Stimulated activated CD8-positive, alpha-beta memory T cell treated with anti-CD3 and anti-CD28 coated beads, Interleukin-12 subunit alpha, Interleukin-12 subunit beta, amount 100 ng/mL, for 24 hours (primary cell): ENCODE data around the gene TFAP2D.

Experiments used
- DNase-seq: peaks from one replicate; pipeline ENCODE4 v3.0.0-alpha.2; 2020; ENCODE audit errors: extremely low read depth

Gene TFAP2D

DNA sequence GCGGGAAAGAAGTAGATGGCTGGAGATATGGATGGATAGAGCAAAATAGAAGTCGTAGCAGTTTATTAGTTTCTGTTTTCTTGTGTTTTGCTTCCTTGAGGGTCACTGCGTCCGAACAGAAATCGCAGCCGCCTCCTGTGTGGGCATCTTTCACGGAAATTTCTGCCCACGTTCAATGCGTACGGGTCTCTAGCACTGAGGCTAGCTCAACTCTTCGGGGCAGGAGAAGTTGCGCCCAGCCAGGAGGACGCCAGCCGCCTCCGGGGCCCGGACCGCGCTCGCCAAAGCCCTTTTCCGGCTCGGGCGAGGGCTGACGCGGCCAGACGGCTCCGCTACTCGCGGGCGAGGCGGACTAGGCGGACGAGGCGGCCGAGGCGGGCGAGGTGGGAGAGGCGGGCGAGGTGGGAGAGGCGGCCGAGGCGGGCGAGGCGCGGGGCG, 106.2 kb downstream of the TFAP2D start:
- DNase-seq: no peak

DNA sequence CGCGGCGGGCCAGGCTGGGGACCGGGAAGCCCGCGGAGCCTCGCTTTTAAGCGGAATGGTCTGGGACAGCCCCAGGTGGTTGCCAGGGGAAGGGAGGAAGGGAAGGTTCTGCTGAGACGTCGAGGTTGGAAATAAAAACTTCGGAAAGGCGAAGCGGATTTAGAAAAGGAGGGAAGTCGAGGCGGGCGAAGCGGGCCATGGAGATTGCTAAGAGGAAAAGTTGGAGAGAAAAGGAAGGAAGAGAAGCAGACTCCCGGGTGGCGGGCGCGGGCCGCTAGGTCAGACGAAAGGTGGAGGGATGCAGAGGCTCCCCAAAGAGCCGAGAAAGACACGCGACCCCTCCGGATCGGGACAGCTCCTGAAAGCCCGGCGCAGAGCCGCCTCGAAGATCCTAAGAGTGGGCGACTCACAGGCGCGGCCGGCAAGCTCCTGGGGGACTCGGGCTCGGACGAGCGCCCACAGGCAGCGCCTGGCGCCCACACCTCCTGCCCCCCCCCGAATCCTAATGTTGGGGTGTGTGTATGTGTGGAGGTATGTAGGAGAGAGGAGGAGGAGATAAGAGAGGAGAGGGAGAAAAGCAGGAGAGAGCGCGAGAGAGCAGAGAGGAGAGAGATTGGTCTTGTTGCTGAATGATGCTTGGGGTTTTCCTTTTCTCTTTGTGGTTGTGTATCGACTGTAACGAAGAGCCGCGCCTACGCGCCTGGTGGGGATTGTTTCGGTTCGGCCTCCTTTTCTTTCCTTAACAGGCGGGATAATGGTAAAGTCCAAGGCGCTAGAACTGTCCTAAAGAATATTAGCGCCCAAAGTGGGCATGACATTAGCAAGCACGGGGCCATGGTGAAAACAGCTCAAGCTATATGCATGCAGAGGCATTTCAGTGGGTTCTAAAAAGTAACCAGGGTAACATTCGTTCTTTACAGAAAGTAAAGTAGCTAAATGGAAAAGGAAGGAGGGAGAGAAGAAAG, 106.9 kb downstream of the TFAP2D start:
- DNase-seq: no peak

DNA sequence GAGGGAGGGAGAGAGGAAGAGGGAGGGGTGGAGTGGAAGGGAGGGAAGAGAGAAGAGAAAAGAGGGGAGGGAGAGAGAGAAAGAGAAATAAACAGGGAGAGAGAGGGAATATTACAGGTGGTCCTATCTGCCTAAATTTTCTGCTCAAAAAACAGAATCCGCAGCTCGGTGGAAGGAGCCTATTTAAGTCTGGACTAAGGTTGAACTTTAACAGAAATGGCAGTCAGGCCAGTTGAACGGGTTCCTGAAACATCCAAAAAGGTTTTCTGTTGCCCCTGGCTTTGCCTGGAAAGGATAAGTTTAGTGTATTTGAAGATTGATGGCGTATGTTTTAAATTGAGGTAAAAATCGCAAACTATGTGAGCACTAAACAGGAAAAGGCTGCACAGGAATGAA, 107.5 kb downstream of the TFAP2D start:
- DNase-seq: no peak

DNA sequence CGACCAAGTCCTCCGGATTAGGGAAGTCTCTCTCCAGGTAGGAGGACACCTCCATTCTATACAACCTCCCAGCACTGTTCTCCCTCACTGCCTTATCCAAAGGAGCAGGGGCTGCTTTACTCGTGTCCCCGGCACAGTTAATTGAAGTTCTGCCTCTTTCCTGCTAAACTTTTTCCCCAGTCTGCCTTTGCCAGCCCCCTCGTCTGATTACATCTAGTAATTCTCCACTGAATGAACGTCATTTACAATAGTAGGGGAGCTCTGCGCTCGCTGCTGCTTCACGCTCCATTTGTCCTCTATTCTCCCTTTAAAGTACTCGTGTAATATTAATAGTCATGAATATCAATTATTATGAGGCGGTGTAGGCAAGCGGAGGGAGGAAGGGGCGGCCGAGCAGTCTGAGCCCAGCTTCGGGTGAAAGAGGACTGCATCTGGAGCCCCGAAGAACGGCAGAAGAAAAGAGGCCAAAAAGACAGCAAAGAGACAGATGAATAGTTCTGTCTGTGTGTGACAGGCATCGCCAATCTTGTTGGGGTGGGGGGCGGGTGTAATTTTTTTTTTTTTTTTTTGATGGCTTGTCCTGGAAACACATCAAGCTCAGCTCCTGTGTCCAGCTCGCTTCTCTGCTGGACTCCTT, 108.2 kb downstream of the TFAP2D start:
- DNase-seq: no peak

DNA sequence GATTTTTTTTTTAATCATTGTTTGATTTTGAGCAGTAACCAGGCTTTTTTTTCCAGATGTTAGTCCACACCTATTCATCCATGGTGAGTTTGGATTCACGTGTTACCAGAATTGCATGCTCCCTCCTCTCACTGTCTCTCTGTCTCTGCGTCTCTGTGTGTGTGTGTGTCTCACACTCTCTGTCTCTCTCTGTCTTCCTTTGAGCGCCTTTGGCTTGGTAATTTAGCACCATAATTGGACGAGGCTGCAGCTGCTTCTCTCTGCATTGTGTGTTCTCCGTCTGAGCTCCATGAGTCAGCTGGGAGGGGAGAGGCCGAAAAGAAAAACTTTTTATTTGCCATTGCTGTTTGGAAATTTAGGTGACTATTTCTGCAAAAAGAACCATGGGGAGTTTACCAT, 108.8 kb downstream of the TFAP2D start:
- no peak for DNase-seq
